Measurements from ENCODE around the gene CENPN. TPM values are rescaled to one million over a fixed set of nuclear protein-coding genes. Genes with fewer than 3 reads are reported as not detected.

CENPN gene
- total and polyA plus RNA-seq, 12 donors = 2.1 to 18.9 (median 7.1) TPM

- Histone ChIP-seq H3K27ac (no peak overlapping the region), H3K4me1 (replicated peaks in 1 of 2) (peaks cover 0 to 23% of the 10 kb centered on the region in 2 donors), H3K36me3 (replicated peaks in 1 of 2) (no peaks in the 10 kb centered on the region), H3K9me3 (replicated peaks in 1 of 3) (no peaks in the 10 kb centered on the region), H3K27me3 (no peaks in the 10 kb centered on the region), H3K4me3 (no peak overlapping the region)
- intact Hi-C loops (cut with DNase I) = loop anchor here in 1 of 2 donors (10.0 kb wide), 1 partner anchor 56 kb away; no protein-coding TSS in a partner anchor
- TF ChIP-seq POLR2A (IDR thresholded peaks at IDR 0.05) (no peak), CTCF (IDR thresholded peaks at IDR 0.05) (no peak)
- WGBS, 4 donors = 77 to 87% (median 83%) methylated on average over 3 of the region's 3 CpGs
- DNase-seq = peak in 1 of 7 donors; percentile 7
Measured at GRCh38 chr16:80990577-80990976, 16.4 kb upstream of the CENPN start.

DNA sequence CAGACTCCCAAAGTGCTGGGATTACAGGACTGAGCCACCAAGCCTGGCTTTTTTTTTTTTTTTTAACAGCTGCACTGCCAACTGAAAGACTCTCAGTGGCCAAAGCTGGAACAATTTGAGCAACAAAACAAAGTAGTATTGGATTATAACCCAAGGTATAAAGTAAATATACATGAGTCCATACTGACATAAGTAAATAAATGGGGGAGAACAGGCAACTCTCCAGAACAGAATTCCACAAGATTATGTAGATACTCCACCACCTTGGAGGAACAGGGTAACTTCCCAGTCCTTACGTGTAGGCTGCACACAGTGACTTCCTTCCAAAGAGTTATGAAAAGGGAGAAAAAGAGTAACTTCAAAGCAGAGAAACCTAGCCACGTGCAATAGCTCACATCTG is 16.0 kb upstream of the CENPN start:
- H3K27ac ChIP-seq = no peak overlapping the region
- intact Hi-C loops (cut with DNase I) = loop anchor here in 1 of 2 donors (10.0 kb wide), 1 partner anchor 56 kb away; no protein-coding TSS in a partner anchor
- H3K27me3 ChIP-seq = no peaks in the 10 kb centered on the region
- TF ChIP-seq CTCF (IDR thresholded peaks at IDR 0.05) = no peak
- TF ChIP-seq POLR2A (IDR thresholded peaks at IDR 0.05) = no peak
- no peak overlapping the region for H3K4me3 ChIP-seq
- WGBS, 4 donors = 87 to 97% (median 90%) methylated on average over 2 of the region's 2 CpGs
- peaks cover 0 to 23% of the 10 kb centered on the region in 2 donors for H3K4me1 ChIP-seq (replicated peaks in 1 of 2)
- H3K9me3 ChIP-seq (replicated peaks in 1 of 3) = no peaks in the 10 kb centered on the region
- no peaks in the 10 kb centered on the region for H3K36me3 ChIP-seq (replicated peaks in 1 of 2)
- DNase-seq = no peak

DNA sequence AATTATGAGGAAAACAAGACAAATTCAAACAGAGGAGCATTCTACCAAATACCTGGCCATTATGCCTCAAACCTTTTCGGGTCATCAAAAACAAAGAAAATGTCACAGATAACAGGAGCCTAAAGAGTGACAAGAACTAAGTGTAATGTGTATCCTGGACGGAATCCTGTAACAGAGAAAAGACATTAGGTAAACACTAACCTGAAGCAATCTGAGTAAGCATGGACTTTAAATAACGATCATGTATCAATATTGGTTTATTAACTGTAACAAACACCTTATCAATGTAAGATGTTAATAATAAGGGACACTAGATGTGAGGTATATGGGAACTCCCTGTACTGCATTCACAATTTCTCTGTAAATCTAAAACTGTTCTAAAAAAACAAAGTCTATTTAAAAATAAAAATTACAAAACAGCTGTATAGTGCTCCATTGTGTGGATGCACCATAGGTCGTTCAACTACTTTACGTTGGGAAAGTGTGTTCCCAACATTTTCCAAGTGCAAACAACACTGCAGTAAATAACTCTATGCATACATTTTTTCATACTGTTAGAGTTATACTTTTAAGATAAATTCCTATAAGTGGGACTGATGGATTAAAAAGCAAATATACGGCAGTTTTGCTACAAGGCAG is 15.1 kb upstream of the CENPN start:
- Histone ChIP-seq H3K4me1 (replicated peaks in 1 of 2) (peaks cover 0 to 21% of the 10 kb centered on the region in 2 donors), H3K36me3 (replicated peaks in 1 of 2) (no peaks in the 10 kb centered on the region), H3K9me3 (replicated peaks in 1 of 3) (no peaks in the 10 kb centered on the region), H3K4me3 (no peak overlapping the region), H3K27ac (no peak overlapping the region), H3K27me3 (no peaks in the 10 kb centered on the region)
- TF ChIP-seq CTCF (IDR thresholded peaks at IDR 0.05) (no peak), POLR2A (IDR thresholded peaks at IDR 0.05) (no peak)
- WGBS, 4 donors = 62 to 73% (median 68%) methylated on average over 6 of the region's 6 CpGs
- no peak for DNase-seq
- intact Hi-C loops (cut with DNase I) = loop anchor here in 1 of 2 donors (10.0 kb wide), 1 partner anchor 57 kb away; no protein-coding TSS in a partner anchor

DNA sequence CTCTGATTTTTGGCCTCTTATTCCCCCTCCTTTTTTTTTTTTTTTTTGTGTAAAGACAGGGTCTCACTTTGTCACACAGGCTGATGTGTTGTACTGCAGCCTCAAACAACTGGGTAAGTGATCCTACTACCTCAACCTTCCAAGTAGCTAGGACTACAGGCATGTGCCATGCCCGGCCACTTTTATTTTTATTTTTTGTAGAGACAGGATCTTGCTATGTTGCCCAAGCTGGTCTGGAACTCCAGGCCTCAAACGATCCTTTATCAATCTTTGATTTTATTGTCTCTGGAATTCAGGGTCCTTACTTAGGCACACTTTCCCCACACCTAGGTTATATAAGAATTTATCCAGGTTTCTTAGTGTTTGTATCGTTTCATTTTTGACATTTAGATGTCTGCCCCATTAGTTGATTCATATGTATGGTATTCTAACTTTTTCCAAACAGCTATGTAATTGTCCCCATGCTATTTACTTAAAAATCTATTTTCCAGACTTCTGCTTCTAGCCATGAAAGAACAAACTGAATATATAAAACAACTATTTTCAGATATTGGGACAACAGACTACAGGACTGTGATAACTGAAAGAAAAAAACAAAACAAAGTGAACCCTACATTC is 14.2 kb upstream of the CENPN start:
- intact Hi-C loops (cut with DNase I) = loop anchor here in 1 of 2 donors (10.0 kb wide), 1 partner anchor 58 kb away; no protein-coding TSS in a partner anchor
- no peak for DNase-seq
- Histone ChIP-seq H3K27ac (peak overlapping the region in 4 of 5 donors; percentile 6 to 51 (median 22)), H3K4me1 (replicated peaks in 1 of 2) (peaks cover 0 to 27% of the 10 kb centered on the region in 2 donors), H3K9me3 (replicated peaks in 1 of 3) (no peaks in the 10 kb centered on the region), H3K27me3 (no peaks in the 10 kb centered on the region), H3K36me3 (replicated peaks in 1 of 2) (no peaks in the 10 kb centered on the region), H3K4me3 (no peak overlapping the region)
- 39 to 50% (median 43%) methylated on average over 3 of the region's 3 CpGs for WGBS, 4 donors
- no peak for TF ChIP-seq CTCF (IDR thresholded peaks at IDR 0.05)
- no peak for TF ChIP-seq POLR2A (IDR thresholded peaks at IDR 0.05)

Measured in adrenal gland (tissue), 12 donors.